Small intestine (tissue), 7 donors: Measurements from ENCODE around the gene SYNRG. TPM values are rescaled to one million over a fixed set of nuclear protein-coding genes. Genes with fewer than 3 reads are reported as not detected.
A peak's percentile ranks its signal among the peaks of the same experiment; 100 is the strongest.

ENCODE experiments used
- DNase-seq, 2 donors: peaks; one replicate each; pipeline versions ENCODE4 v3.0.0 to v3.0.0-alpha.2; 2013
- FAIRE-seq: peaks from 2 replicates; lab custom pipeline; 2012; peaks lifted over from hg19 to GRCh38; lab: Jason Lieb, UNC
- H3K27ac ChIP-seq, 3 donors: one replicate each; pipeline ENCODE4 v1.5.1; 2013; ENCODE audit warnings: low read length in 2 of 3, mild to moderate bottlenecking in 2 of 3, control low read depth in 1 of 3, inconsistent platforms in 1 of 3, low read depth in 1 of 3, moderate library complexity in 1 of 3
- H3K27me3 ChIP-seq, 3 donors: one replicate each; pipeline ENCODE4 v1.6.1; 2013; ENCODE audit warnings: low read length in 3 of 3, inconsistent platforms in 1 of 3; ENCODE audit not compliant: control insufficient read depth in 3 of 3, insufficient read depth in 3 of 3
- H3K36me3 ChIP-seq, 3 donors: one replicate each; pipeline ENCODE4 v1.6.1; 2013; ENCODE audit warnings: low read length in 3 of 3, inconsistent platforms in 1 of 3, low read depth in 1 of 3, mild to moderate bottlenecking in 1 of 3, moderate library complexity in 1 of 3; ENCODE audit not compliant: control insufficient read depth in 3 of 3, insufficient read depth in 2 of 3
- H3K4me1 ChIP-seq, 3 donors: one replicate each; pipeline ENCODE4 v1.6.1; 2013; ENCODE audit warnings: low read length in 2 of 3, inconsistent platforms in 1 of 3, low read depth in 1 of 3, mild to moderate bottlenecking in 1 of 3, moderate library complexity in 1 of 3; ENCODE audit not compliant: control insufficient read depth in 3 of 3, insufficient read depth in 2 of 3
- H3K4me3 ChIP-seq, 3 donors: one replicate each; pipeline ENCODE4 v1.5.1; 2013; ENCODE audit warnings: low read length in 3 of 3, control low read depth in 1 of 3, inconsistent platforms in 1 of 3, low read depth in 1 of 3, mild to moderate bottlenecking in 1 of 3, moderate library complexity in 1 of 3
- H3K9me3 ChIP-seq, 2 donors: one replicate each; pipeline ENCODE4 v1.6.1; 2013; ENCODE audit warnings: low read depth in 1 of 2, low read length in 1 of 2; ENCODE audit not compliant: control insufficient read depth in 2 of 2, insufficient read depth in 1 of 2
- WGBS, 3 donors: extraction: QIAGEN DNeasy Blood & Tissue Kit; methylation state at CpG; one replicate each; pipeline ENCODE4 v1.1.7; 2013; 5-methylcytosine and 5-hydroxymethylcytosine counted together
- polyA plus RNA-seq, 4 donors: library from polyadenylated mRNA; stranded (reverse) in 3 of 4; unstranded in 1 of 4; fragments of 200-250 nt in 3 of 4; fragments of 120-200 nt in 1 of 4; gene quantifications; one replicate each; pipeline versions ENCODE4 v1.2.1 to v1.2.3, GENCODE V29; 2013
- donor health status: healthy with polysubstance abuse.
- donor health status: control.
- donor health status: control.
- donor health status: Bipolar disorder and iron deficiency.
- donor health status: healthy.

SYNRG gene
- polyA plus RNA-seq, 4 donors: 7.6 to 35.8 (median 9.2) TPM

GRCh38 chr17:37490638-37491614, 118.3 kb downstream of the SYNRG start:
- Histone ChIP-seq H3K4me3 (peak overlapping the region in 2 of 3 donors; percentile 56 to 57), H3K36me3 (no peaks in the 10 kb centered on the region), H3K27ac (peak overlapping the region; percentile 19 to 66 (median 21)), H3K4me1 (peaks cover 0 to 21% (median 3%) of the 10 kb centered on the region in 3 donors), H3K9me3 (no peaks in the 10 kb centered on the region), H3K27me3 (no peaks in the 10 kb centered on the region)
- WGBS, 3 donors: 41 to 70% (median 59%) methylated on average over 24 of the region's 24 CpGs
- no peak for FAIRE-seq
- DNase-seq: peak in 1 of 2 donors; percentile 44

- Histone ChIP-seq H3K27ac (peak overlapping the region in 1 of 3 donors; percentile 19), H3K4me3 (peak overlapping the region; percentile 48 to 57 (median 56)), H3K27me3 (no peaks in the 10 kb centered on the region), H3K36me3 (no peaks in the 10 kb centered on the region), H3K4me1 (peaks cover 0 to 21% (median 3%) of the 10 kb centered on the region in 3 donors), H3K9me3 (no peaks in the 10 kb centered on the region)
- 1% methylated on average over 22 to 56 of the region's 56 CpGs for WGBS, 3 donors
- DNase-seq (peak; percentile 29 to 83), FAIRE-seq (no peak)
Observed at GRCh38 chr17:37490022-37490587, 119.1 kb downstream of the SYNRG start.

- no peak for FAIRE-seq
- H3K4me1 ChIP-seq: peaks cover 0 to 21% (median 3%) of the 10 kb centered on the region in 3 donors
- H3K9me3 ChIP-seq: no peaks in the 10 kb centered on the region
- H3K4me3 ChIP-seq: peak within 1 kb of the TSS; percentile 48 to 85 (median 57)
- no peaks in the 10 kb centered on the region for H3K27me3 ChIP-seq
- H3K27ac ChIP-seq: peak within 1 kb of the TSS; percentile 27 to 87 (median 67)
- H3K36me3 ChIP-seq: no peaks in the 10 kb centered on the region
- DNase-seq: peak; percentile 65 to 93
- 0 to 1% (median 1%) methylated on average over 63 to 100 of the region's 100 CpGs for WGBS, 3 donors
Observed at GRCh38 chr17:37489197-37490001, 119.8 kb downstream of the SYNRG start, which contains the start of gene DUSP14. DUSP14 (plus strand) TSS chr17:37489891; CDS start chr17:37512273, 22,382 bp downstream.

DNA sequence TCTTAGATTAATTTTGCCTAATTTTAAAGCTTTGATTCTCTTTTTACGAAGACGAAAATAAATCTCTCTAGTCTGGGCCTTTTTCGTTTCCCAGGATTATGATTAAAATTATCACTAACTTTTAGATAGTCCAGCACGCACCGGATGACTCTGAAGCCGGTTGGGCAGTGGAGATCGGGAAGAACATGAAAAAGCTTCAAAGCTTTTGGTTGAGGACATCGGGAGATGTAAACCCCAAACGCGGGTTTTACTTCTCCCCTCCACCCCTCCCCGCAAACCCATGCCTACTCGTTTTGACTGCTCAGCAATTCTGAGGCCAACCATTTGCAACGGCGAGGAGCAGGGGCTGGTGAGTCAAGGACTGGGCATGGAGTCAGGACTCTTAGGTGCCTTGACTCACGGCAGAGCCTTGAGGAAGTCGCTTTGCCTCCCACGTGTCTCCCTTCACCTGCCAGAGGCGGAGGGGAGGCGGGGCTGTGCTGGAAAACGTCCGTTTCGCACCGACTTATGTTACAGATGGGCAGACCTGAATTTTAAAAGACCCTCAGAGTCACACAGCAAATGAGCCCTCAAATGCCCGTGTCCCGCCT, 120.5 kb downstream of the SYNRG start:
- DNase-seq (peak; percentile 85 to 90), FAIRE-seq (no peak)
- H3K27ac ChIP-seq: peak overlapping the region in 2 of 3 donors; percentile 67 to 87
- H3K9me3 ChIP-seq: no peaks in the 10 kb centered on the region
- H3K4me1 ChIP-seq: peaks cover 0 to 21% (median 3%) of the 10 kb centered on the region in 3 donors
- 0 to 2% (median 1%) methylated on average over 25 of the region's 25 CpGs for WGBS, 3 donors
- peak overlapping the region; percentile 48 to 85 (median 57) for H3K4me3 ChIP-seq
- no peaks in the 10 kb centered on the region for H3K27me3 ChIP-seq
- no peaks in the 10 kb centered on the region for H3K36me3 ChIP-seq

GRCh38 chr17:37488009-37488604, 121.1 kb downstream of the SYNRG start:
- Histone ChIP-seq H3K4me1 (peaks cover 0 to 21% (median 3%) of the 10 kb centered on the region in 3 donors), H3K27me3 (no peaks in the 10 kb centered on the region), H3K36me3 (no peaks in the 10 kb centered on the region), H3K27ac (peak overlapping the region in 2 of 3 donors; percentile 33 to 68), H3K4me3 (peak overlapping the region in 1 of 3 donors; percentile 85), H3K9me3 (no peaks in the 10 kb centered on the region)
- WGBS, 3 donors: 30 to 39% (median 37%) methylated on average over 7 of the region's 7 CpGs
- no peak for FAIRE-seq
- peak; percentile 26 to 53 for DNase-seq

- Histone ChIP-seq H3K27me3 (no peaks in the 10 kb centered on the region), H3K4me1 (peaks cover 0 to 18% (median 3%) of the 10 kb centered on the region in 3 donors), H3K27ac (no peak overlapping the region), H3K36me3 (no peaks in the 10 kb centered on the region), H3K4me3 (no peak overlapping the region), H3K9me3 (no peaks in the 10 kb centered on the region)
- no peak for FAIRE-seq
- DNase-seq: no peak
- WGBS, 3 donors: 52 to 66% (median 65%) methylated on average over 1 of the region's 1 CpG
Observed at GRCh38 chr17:37485938-37486570, 123.2 kb downstream of the SYNRG start.

GRCh38 chr17:37483311-37484039, 125.7 kb downstream of the SYNRG start:
- Histone ChIP-seq H3K4me3 (no peak overlapping the region), H3K36me3 (peaks cover 0 to 6% (median 3%) of the 10 kb centered on the region in 3 donors), H3K27ac (peak overlapping the region in 2 of 3 donors; percentile 62), H3K9me3 (no peaks in the 10 kb centered on the region), H3K27me3 (no peaks in the 10 kb centered on the region), H3K4me1 (peaks cover 0 to 7% (median 3%) of the 10 kb centered on the region in 3 donors)
- DNase-seq (peak in 1 of 2 donors; percentile 42), FAIRE-seq (no peak)
- WGBS, 3 donors: 49 to 76% (median 69%) methylated on average over 5 of the region's 5 CpGs
